GM19099 (cell line): ENCODE measurements around the gene EXOG.

Source experiments
- POLR2A ChIP-seq: IDR thresholded peaks from 3 replicates; pipeline ENCODE4 v1.6.1; 2011; ENCODE audit warnings: low read depth; ENCODE audit not compliant: insufficient read length; ENCODE audit errors: extremely low read depth

Gene EXOG

DNA sequence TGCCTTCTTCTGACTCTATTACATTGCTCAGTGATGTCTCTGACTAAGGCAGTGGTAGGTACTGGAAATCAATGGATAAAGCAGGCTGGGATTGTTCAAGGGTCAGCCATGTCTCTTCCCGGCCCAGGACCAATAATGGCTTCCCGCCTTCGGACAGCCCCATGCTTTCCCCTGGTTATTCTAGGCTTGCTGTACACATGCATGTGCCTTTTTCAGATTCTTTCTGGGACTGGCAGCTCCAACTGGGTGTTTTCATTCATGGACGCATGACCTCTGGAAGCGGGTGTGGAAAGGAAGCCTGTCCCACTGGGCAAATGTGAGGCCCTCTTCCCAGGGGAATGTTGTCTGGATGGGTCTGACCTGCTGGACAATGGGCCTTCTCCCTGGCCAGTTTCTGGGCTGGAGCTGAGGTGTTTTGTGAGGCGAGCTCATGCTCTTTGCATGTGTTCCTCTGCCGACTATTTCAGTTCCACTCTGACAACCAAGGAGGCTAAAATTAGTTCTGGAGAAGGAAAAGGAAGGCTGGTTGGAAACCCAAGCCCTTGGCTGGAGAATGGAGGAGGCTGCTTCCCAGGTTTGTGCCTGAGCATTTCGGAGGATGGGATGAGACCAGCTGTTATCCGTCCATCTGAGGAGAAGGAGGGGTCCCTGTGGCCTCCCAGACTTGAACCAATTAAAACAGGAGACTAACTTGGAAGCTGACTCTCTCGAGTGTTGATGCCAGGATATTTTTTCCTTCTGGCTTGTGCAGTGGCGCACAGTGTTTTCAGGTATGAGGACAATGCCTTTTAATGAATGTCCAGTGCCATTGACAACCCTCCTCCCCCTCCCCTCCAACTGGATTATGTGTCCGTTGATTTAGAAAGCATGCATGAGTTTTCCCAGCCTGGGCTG lies 35.5 kb upstream of the EXOG start:
- TF ChIP-seq POLR2A = no peak

DNA sequence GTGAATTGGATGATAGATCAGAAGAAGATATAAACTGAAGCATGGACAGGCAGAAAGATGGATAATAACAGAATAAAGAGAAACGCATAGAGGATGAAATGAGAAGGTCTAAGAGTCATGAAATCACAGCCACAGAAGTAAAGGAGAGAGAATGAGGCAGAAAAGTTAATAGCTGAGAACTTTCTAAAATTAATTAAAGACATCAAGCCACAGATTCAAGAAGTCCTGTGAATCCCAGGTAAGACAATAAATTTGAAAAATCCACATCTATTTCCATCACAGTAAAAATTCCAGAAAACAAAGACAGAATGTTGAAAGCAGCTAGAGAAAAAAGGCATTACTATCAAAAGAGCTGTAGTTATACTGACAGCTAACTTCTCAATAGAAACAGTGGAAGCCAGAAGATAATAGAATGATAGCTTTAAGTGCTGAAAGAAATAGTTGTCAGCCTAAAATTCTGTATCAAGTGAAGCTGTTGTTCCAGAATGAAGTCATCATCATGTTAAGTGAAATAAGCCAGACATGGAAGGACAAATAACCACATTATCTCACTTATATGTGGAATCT lies 30.5 kb upstream of the EXOG start:
- no peak for TF ChIP-seq POLR2A

DNA sequence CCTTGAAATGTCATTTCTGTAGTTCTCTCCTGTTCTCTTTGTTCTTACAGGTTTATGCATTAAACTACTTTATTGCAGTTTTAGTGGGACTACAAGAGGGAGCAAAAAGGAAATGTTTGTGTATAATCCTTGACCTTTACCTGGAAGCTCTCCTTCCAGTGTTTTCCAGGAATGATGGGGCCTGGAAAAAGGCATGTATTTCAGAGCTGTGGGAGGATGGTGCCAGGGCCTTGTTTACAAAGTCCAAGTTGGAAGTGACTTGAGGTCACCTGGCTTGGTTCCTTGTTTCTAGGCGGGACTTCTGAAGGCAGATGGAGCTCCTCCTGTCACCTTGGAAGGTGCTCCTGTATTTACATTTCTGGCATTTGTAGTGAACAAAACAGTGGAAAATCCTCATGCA lies 27.4 kb upstream of the EXOG start:
- no peak for TF ChIP-seq POLR2A

DNA sequence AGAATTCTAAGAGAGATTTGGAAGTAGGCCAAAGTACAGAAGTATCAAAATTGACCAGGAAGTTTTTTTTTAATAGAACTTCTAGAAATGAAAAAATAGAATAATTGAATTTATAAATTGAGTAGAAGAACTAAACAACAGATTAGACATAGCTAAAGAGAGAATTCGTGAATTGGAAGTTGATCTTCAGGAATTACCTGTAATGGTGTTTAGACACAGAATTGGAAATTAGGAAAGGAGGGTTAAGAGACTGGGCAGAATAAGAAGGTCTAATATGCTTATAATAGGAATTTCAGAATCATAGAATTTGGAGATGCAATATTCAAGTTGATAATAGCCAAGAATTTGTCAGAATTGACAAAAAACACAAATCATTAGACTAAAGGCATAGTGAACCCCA lies 26.3 kb upstream of the EXOG start:
- TF ChIP-seq POLR2A = no peak

DNA sequence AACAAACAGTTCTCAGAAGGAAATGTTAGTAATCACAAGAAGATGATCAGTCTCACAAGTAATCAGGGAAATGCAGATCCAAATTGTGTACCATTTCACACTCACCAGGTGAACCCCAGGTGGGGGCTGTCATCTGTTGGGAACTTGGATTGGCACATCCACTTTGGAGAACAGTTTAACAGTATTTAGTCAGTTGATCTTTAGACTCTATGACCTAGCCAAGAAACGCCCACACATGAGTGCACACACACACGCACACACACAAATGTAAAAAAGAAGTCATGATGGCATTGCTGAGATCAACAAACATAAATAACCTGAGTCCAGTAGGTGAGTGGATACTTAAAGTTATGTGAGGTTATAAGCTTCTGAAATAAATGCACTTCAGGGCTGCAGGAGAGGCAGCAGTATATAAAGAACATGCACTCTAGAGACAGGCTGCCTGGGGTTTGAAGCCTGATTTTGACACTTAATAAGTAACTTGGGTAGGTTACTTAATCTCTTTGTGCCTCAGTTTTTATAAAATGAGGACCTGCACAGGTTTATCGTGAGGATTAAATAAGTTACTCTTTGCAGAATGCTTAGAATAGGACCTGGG lies 24.8 kb upstream of the EXOG start:
- TF ChIP-seq POLR2A = no peak

DNA sequence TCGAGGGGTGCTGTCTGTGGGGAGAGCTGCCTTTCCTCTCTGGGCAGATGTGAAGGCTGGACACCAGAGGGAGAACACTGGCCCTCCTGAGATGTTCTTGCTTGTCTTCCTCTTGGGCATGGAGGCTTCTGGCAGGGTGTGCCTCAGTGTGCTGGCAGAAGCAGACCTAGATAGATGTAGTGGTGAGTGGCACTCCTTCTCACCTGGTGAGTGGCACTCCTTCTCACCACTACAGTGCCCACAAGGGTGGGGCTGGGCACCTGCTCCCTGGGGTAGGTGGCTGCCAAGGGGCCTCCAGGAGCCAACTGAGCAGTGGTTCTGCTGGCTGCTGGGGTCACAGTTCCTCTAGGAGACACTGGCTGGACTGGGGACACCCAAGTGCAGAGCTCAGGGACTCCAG lies 23.8 kb upstream of the EXOG start:
- TF ChIP-seq POLR2A = no peak

DNA sequence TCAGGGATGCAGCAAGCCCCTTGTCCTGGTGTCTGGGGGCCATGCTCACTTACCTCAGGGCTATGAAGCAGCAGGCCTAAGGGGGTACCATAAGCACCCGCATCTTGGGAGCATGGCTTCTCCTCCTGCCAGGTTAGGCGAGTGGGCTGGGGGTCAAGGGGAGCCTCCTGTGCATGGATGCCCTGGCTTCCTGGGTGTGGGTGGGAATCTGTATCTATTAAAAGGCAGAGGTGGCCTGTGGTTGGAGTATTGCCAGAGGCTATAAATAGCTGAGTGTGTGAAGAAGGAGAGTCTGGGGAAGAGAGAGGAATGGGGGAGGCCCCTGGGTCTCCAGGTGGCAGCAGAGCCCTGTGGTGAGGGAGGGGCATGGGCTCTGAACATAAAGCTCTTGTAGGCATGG lies 22.9 kb upstream of the EXOG start:
- TF ChIP-seq POLR2A = no peak

DNA sequence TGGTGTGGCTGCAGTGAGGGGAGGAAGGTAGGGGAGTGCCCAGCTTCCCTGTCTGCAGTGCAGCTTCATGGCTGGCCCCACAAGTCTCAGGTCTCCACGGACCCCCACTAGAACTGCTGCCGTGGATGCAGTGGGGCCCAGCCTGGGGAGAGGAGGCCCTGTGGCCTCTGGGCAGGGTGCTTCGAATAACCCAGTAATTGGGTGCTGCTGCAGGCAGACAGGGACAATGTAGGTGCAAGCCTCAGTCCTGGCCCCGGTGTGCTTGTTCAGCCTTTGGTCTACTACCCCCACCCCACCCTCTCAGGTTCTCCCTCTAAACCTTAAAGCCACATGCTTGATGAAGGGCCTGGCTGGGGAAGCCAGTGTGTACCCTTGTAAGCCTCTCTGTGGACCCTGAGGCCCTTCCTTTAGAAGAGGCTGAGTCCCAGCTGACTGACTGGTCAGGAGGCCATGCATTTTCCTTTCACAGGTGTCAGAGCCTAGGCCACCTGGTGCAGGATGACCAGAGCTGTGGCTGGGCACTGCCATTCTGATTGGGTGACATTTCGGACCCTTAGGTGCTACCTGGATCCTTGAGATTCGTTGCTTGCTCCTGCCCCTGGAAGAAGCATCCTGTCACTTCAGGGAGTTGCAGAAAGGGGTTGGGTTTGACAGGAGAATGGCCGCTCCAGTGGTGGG lies 21.1 kb upstream of the EXOG start:
- TF ChIP-seq POLR2A = no peak

DNA sequence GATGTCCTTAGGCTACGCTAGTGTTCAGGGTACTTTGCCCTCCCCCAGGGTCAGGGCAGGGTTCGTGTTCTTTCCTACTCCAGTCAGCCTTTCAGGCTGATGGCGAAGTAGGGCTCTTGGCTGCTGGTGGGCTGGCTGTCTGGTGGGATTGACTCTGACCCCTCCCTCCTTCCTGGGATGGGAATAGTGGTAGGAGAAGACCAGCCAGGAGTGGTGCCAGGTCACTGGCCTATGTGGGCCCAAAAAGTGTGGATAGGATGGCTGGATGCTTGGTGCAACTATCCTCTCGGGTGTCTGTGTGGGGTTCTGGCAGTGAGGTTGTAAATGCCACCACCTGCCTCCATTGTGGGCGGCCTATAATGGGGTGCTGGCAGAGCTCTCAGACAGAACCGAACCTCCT lies 20.4 kb upstream of the EXOG start:
- no peak for TF ChIP-seq POLR2A

DNA sequence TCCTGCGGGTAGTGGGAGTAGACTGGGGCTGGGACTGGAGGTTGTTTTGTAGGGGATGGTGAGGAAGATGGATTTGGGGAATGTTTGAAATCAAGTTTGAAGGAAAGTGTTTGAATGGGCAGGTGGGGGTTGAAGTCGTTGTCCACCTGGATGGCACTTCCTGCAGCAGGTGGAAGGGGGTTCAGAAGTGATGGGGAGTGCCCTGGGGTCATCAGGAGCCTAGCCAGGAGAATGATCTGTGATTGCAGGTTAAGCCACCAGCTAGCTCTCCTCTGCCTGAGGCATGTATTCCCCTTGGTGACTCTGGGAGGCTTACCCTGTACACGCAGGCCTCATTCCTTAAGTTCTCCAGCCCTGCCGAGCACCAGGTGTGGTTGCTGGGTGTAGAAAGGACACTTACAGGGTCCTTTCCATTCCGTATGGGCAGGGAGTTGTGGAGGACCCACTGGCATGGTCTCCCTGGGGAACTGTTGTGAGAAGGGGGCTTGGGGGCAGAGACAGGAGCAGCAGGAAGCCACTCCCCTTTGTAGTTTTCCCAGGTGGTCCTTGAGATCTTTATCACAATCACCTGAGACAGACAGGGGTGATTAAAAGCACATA lies 19.9 kb upstream of the EXOG start:
- no peak for TF ChIP-seq POLR2A

DNA sequence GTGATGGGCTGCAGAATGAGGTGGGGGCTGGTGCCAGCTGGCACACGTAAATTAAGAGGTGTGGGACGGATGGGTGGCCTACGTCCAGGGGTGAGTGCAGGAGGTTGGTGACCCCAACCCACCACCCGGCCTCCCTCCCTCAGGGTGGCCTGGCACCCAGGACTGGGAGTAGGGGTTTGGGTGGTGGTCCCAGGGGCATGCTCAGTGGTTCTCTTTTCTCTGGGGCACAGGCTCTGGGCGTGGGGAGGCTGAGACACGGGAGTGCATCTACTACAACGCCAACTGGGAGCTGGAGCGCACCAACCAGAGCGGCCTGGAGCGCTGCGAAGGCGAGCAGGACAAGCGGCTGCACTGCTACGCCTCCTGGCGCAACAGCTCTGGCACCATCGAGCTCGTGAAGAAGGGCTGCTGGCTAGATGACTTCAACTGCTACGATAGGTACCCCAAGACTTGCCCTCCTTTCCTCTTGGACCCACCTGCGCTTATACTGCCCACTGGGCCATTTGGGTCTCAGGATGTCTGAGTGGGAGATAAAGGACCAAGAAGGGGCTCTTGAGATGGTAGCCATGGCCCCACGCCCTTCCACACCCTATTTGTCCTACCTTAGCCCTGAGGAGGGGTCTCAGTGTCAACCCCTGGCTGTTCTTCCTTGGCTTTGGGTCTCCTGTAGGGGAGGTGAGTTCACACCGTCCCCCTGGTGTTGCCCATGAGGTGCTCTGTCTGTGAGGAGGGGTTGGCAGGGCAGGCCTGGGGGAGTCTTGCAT lies 18.9 kb upstream of the EXOG start:
- TF ChIP-seq POLR2A = no peak

DNA sequence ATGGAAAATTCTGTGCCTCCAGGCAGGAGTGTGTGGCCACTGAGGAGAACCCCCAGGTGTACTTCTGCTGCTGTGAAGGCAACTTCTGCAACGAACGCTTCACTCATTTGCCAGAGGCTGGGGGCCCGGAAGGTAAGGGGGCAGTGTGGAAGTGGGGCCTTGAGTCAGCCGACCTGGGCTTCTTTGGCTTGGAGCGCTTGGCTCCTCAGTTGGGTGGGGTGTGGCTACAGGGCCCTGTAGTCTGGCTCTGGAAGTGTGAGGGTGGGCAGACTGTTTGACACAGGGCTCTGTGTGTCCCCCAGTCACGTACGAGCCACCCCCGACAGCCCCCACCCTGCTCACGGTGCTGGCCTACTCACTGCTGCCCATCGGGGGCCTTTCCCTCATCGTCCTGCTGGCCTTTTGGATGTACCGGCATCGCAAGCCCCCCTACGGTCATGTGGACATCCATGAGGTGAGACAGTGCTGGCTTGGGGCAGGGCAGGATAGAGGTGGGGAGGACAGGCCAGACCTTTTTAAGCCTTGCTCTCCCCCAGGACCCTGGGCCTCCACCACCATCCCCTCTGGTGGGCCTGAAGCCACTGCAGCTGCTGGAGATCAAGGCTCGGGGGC lies 18.2 kb upstream of the EXOG start:
- TF ChIP-seq POLR2A = no peak

DNA sequence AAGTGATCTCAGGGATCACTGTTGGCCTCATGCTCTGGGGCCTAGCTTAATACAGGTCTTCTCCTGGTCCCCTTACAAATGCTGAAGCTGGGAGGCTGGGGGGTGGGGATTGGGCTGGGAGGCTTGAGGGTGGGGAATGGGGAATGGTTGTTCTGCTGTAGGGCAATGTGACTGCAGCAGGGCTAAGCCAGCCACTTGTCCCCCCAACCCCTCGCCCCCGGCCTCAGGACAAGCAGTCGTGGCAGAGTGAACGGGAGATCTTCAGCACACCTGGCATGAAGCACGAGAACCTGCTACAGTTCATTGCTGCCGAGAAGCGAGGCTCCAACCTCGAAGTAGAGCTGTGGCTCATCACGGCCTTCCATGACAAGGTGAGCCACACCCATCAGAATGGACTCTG lies 17.2 kb upstream of the EXOG start:
- no peak for TF ChIP-seq POLR2A

DNA sequence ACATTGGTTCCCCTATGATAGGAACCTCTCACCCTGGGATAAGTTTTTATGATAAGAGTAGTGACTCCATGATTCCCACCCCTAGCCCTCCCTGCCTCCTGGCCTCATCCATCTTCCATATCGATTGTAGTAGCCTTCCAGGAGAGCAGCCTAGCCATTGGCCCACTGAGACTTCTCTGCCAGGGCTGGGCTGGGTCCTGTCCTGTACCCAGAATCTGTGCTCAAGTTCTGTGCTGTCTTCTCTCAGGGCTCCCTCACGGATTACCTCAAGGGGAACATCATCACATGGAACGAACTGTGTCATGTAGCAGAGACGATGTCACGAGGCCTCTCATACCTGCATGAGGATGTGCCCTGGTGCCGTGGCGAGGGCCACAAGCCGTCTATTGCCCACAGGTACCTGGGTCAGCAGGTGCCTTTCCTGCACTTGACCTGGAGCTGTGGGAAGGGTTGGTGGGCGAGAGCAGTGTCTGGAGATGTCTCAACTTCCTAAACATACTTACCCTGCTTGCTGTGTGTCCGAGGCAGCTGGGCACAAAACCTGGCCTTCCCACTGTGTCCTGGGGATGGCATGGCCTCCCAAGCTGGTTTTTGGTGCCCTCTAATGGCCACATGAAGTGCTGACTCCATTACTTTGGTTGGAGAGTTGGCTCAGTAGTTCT lies 16.6 kb upstream of the EXOG start:
- TF ChIP-seq POLR2A = no peak
